Testis (tissue), 3 donors: ENCODE data around the gene ZNF579. TPM values are rescaled to one million over a fixed set of nuclear protein-coding genes. Genes with fewer than 3 reads are reported as not detected.

Source experiments
- DNase-seq: peaks from one replicate; pipeline ENCODE4 v3.0.0-alpha.2; 2019
- H3K27ac ChIP-seq, 2 donors: fragments of 200-600 bp; sonication (generic); one replicate each; pipeline ENCODE4 v1.5.1; 2019
- H3K27me3 ChIP-seq: fragments of 200-600 bp; sonication (generic); one replicate; pipeline ENCODE4 v1.5.1; 2019
- H3K36me3 ChIP-seq: fragments of 200-600 bp; sonication (generic); one replicate; pipeline ENCODE4 v1.5.1; 2017; ENCODE audit warnings: low read depth; ENCODE audit errors: missing control alignments
- H3K4me1 ChIP-seq: fragments of 200-600 bp; sonication (generic); one replicate; pipeline ENCODE4 v1.5.1; 2019
- H3K4me3 ChIP-seq, 2 donors: fragments of 200-600 bp; sonication (generic); one replicate each; pipeline ENCODE4 v1.5.1; 2017 to 2019
- H3K9me3 ChIP-seq: fragments of 200-600 bp; sonication (generic); one replicate; pipeline ENCODE4 v1.5.1; 2017
- POLR2A ChIP-seq: fragments of 450-650 bp; IDR thresholded peaks from one replicate; pipeline ENCODE4 v1.6.1; 2017; ENCODE audit warnings: antibody characterized with exemption, mild to moderate bottlenecking, moderate library complexity
- WGBS, 2 donors: methylation state at CpG; one replicate each; pipeline ENCODE4 v1.1.5; 2018; 5-methylcytosine and 5-hydroxymethylcytosine counted together
- intact Hi-C: fragments of 100-400 bp; cut with DNase I; formaldehyde crosslinking; loops from one replicate; pipeline ENCODE4 v1.15.1; 2023; ENCODE audit warnings: low total_unique reads
- polyA plus RNA-seq: library from polyadenylated mRNA; stranded (reverse); fragments of 350-450 nt; fragmentation: Illumina TruSeq; extraction: RNeasy Lipid Tissue Mini Kit (QIAGEN cat#74804); gene quantifications from one replicate; pipeline ENCODE4 v1.2.3, GENCODE V29; 2014; ENCODE audit warnings: low read depth, low replicate concordance; ENCODE audit not compliant: insufficient read depth
- total RNA-seq, 2 donors: library from RNA; depleted of rRNA; stranded (reverse); fragments of >200 nt; gene quantifications; one replicate each; pipeline ENCODE4 v1.2.3, GENCODE V29; 2016
- TF ChIP-seq, protein P1 (sequence below), 3 experiments: fragments of 450-650 bp in 2 of 3; fragments of 200-600 bp in 1 of 3; sonication (generic) in 1 of 3; IDR thresholded peaks; one replicate each; pipeline ENCODE4 v1.5.1; 2016 to 2019; ENCODE audit warnings: antibody characterized with exemption in 3 of 3, mild to moderate bottlenecking in 2 of 3, moderate library complexity in 1 of 3

Gene ZNF579
- total and polyA plus RNA-seq, 3 donors from 2014 or later, result 4.0 to 7.2 (median 4.3) TPM

DNA sequence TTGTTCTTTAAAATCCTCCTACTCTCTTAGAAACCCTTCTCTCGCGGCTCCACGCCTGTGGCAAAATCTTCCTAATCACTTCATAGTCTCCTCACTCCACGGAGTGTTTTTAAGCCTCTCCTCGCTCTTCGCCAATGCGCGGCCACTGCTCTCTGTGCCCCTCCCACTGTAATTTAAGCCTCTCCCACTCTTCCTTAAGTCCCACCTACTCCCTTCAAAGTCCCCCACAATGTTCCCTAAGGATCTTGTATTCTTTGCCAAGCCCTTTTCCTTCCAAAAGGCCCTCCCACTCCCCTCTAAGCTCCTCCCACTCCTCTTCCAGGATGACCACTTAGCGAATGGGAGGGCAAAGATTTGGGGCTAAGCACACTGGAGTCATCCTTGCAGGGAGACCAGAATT lies 17.4 kb upstream of the ZNF579 start:
- TF ChIP-seq, protein P1, sequence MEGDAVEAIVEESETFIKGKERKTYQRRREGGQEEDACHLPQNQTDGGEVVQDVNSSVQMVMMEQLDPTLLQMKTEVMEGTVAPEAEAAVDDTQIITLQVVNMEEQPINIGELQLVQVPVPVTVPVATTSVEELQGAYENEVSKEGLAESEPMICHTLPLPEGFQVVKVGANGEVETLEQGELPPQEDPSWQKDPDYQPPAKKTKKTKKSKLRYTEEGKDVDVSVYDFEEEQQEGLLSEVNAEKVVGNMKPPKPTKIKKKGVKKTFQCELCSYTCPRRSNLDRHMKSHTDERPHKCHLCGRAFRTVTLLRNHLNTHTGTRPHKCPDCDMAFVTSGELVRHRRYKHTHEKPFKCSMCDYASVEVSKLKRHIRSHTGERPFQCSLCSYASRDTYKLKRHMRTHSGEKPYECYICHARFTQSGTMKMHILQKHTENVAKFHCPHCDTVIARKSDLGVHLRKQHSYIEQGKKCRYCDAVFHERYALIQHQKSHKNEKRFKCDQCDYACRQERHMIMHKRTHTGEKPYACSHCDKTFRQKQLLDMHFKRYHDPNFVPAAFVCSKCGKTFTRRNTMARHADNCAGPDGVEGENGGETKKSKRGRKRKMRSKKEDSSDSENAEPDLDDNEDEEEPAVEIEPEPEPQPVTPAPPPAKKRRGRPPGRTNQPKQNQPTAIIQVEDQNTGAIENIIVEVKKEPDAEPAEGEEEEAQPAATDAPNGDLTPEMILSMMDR (IDR thresholded peaks at IDR 0.05), result no peak
- TF ChIP-seq POLR2A, result no peak
- peaks cover 7% of the 10 kb centered on the region for H3K4me1 ChIP-seq
- H3K9me3 ChIP-seq, result no peaks in the 10 kb centered on the region
- no peak overlapping the region for H3K4me3 ChIP-seq
- no peaks in the 10 kb centered on the region for H3K36me3 ChIP-seq
- H3K27me3 ChIP-seq, result no peaks in the 10 kb centered on the region
- WGBS, 2 donors, result 62 to 64% methylated on average over 9 of the region's 9 CpGs
- H3K27ac ChIP-seq, result no peak overlapping the region
- intact Hi-C loops, result no loop called here
- DNase-seq, result no peak

DNA sequence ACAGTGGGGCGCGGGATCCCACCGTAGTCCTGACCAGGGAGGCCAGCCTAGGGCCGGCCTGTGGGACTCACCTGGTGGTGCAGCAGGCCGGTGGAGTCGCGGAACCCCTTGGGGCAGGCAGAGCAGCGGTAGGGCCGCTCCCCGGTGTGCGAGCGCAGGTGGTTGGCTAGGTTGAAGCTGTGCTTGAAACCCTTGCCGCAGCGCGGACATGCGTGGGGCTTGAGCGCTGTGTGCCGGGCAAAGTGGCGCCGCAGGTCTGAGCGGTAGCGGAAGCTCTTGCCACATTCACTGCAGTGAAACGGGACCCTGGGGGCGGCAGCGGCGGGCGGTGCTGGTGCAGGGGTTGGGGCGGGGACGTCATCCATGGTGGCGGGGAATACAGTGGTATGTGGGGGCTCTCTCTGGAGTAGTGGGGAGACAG lies 16.9 kb upstream of the ZNF579 start:
- Histone ChIP-seq H3K4me3 (no peak overlapping the region), H3K36me3 (no peaks in the 10 kb centered on the region), H3K4me1 (peaks cover 7% of the 10 kb centered on the region), H3K27me3 (no peaks in the 10 kb centered on the region), H3K9me3 (no peaks in the 10 kb centered on the region), H3K27ac (no peak overlapping the region)
- intact Hi-C loops, result no loop called here
- TF ChIP-seq, protein P1 (IDR thresholded peaks at IDR 0.05), result no peak
- no peak for TF ChIP-seq POLR2A
- WGBS, 2 donors, result 61 to 84% methylated on average over 10 to 30 of the region's 30 CpGs
- no peak for DNase-seq

DNA sequence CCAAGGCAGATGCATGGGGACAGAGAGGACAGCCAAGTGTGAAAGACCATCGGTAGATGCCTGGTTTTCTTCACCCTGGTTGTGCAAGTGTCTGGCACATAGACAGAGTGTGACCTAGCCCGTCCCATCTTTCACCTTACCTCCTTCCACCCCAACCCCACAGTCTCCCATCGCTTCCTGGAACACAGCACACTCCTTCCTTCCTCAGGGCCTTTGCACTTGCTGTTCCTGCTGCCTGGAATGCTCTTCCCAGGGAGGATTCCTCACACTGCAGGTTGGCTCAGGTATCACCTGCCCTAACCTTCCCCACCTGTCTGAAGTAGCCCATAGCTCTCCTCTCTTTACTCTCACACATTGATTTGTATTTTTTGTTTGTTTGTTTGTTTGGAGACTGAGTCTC lies 15.7 kb upstream of the ZNF579 start:
- no peaks in the 10 kb centered on the region for H3K27me3 ChIP-seq
- H3K9me3 ChIP-seq, result no peaks in the 10 kb centered on the region
- no peak for TF ChIP-seq POLR2A
- TF ChIP-seq, protein P1 (IDR thresholded peaks at IDR 0.05), result no peak
- intact Hi-C loops, result no loop called here
- H3K4me3 ChIP-seq, result no peak overlapping the region
- no peak overlapping the region for H3K27ac ChIP-seq
- H3K4me1 ChIP-seq, result peaks cover 7% of the 10 kb centered on the region
- DNase-seq, result no peak
- H3K36me3 ChIP-seq, result no peaks in the 10 kb centered on the region
- 93 to 97% methylated on average over 3 of the region's 3 CpGs for WGBS, 2 donors

DNA sequence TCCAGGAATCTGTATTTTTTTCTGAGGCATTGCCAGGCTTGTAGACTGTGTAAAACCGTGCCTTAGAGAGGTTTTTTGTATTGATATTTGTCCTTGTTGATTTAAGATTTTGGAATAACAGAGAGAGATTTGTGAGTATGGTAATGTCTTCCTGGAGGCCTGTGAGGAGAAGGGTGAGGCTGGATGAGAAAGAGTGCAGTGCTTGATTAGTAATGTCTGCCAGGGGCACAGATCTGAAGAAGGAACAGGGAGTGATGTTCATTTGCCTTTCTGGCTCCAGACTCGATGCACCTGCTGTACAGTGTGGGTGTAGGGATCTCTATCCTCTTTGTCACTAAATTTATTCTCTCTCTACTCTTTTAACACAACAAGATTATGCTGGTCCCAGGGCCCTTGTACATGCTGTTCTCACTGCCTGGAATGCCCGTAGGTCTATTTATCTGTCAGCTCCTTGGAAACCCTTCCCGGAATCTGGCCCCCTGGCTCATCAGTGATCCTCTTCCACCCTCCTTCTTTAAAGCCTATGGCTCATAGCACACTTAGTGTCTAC lies 14.4 kb upstream of the ZNF579 start:
- Histone ChIP-seq H3K36me3 (no peaks in the 10 kb centered on the region), H3K27ac (no peak overlapping the region), H3K27me3 (no peaks in the 10 kb centered on the region), H3K9me3 (no peaks in the 10 kb centered on the region), H3K4me1 (no peaks in the 10 kb centered on the region), H3K4me3 (no peak overlapping the region)
- TF ChIP-seq POLR2A, result no peak
- TF ChIP-seq, protein P1 (IDR thresholded peaks at IDR 0.05), result no peak
- intact Hi-C loops, result no loop called here
- 75 to 77% methylated on average over 4 of the region's 4 CpGs for WGBS, 2 donors
- no peak for DNase-seq

DNA sequence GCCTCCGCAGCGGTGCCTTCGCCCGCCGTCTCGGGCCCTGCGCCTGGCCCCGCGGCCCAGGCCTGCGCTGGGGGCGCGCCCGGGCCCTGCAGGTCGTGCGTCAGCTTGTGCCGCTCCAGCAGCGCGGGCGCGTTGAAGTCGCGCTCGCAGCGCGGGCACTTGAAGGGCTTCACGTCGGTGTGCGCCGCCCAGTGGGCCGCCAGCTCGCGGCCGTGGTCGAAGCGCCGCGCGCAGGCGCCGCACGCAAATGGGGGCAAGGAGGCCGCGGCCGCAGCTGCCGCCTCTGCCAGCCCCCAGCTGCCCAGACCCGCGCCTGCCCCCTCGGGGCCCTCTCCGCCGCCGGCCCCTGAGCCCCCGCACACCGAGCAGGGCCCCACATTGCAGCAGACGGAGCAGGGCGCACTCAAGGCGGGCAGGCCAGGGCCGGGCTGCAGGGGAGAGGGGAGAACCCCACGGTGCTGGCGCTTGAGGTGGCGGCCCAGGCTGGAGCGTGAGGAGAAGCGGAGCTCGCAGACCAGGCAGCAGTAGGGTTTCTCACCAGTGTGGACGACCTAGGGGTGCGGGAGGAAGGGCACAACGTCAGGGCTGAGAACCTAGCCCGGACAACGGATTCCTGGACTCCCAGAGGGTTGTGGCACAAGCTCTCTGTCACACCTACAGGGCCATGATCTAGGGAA lies 12.6 kb upstream of the ZNF579 start:
- no peaks in the 10 kb centered on the region for H3K36me3 ChIP-seq
- no peak for TF ChIP-seq POLR2A
- TF ChIP-seq, protein P1 (IDR thresholded peaks at IDR 0.05), result no peak
- DNase-seq, result no peak
- H3K9me3 ChIP-seq, result no peaks in the 10 kb centered on the region
- no peak overlapping the region for H3K27ac ChIP-seq
- H3K4me1 ChIP-seq, result no peaks in the 10 kb centered on the region
- H3K27me3 ChIP-seq, result no peaks in the 10 kb centered on the region
- intact Hi-C loops, result no loop called here
- peak overlapping the region; percentile 29 for H3K4me3 ChIP-seq
- WGBS, 2 donors, result 60 to 67% methylated on average over 1 to 28 of the region's 68 CpGs
